ENCODE results near the gene MLST8.

MLST8 gene

GRCh38 chr16:2180962-2181923 is 24.0 kb upstream of the MLST8 start:
- TF ChIP-seq ZNF449 (tag by site-specific recombination; IDR thresholded peaks at IDR 0.05) (peak; percentile 53; the same call in 1 of the 2 replicates), KLF8 (tag by site-specific recombination; IDR thresholded peaks at IDR 0.05) (0 out of 2 replicates have a peak, but pooled peaks have one; percentile 23), ZFP69B (tag by site-specific recombination; IDR thresholded peaks at IDR 0.05) (peak; percentile 91), ZIC2 (tag by site-specific recombination; IDR thresholded peaks at IDR 0.05) (no peak), ZNF184 (tag by site-specific recombination; IDR thresholded peaks at IDR 0.05) (no peak), GLIS1 (tag by site-specific recombination; IDR thresholded peaks at IDR 0.05) (0 out of 2 replicates have a peak, but pooled peaks have one; percentile 19), KLF1 (tag by site-specific recombination; IDR thresholded peaks at IDR 0.05) (peak; percentile 77), ZNF707 (tag by site-specific recombination; IDR thresholded peaks at IDR 0.05) (0 out of 2 replicates have a peak, but pooled peaks have one; percentile 12), OSR2 (tag by site-specific recombination; IDR thresholded peaks at IDR 0.05) (no peak), GLIS2 (tag by site-specific recombination; IDR thresholded peaks at IDR 0.05) (peak; percentile 52), ZBTB26 (tag by site-specific recombination; optimal IDR thresholded peaks at IDR 0.05) (peak; percentile 11), ZNF692 (tag by site-specific recombination; IDR thresholded peaks at IDR 0.05) (peak; percentile 91)
- Histone ChIP-seq H3K4me1 (ENCODE audit: control insufficient read depth, insufficient read depth, low read length) (no peaks in the 10 kb centered on the region), H3K9me3 (ENCODE audit: control insufficient read depth, insufficient read depth, low read depth, low read length) (no peaks in the 10 kb centered on the region), H3K36me3 (ENCODE audit: control insufficient read depth in 2 of 2, insufficient read depth in 1 of 2, low read length in 2 of 2) (peaks cover 0 to 30% of the 10 kb centered on the region in 2 experiments; a peak in 1 of 3 replicates), H3K4me3 (ENCODE audit: low read depth, low read length) (no peak overlapping the region), H3K27ac (ENCODE audit: extremely low read depth, low read depth, low read length) (no peak overlapping the region)
- ChIA-PET POLR2A (interaction anchor here (1.1 to 1.3 kb wide), 2 partner anchors 26 to 30 kb away, joined by 7 to 13 read pairs; partner anchors contain the start of gene TRAF7), CTCF (no interaction called here)

GRCh38 chr16:2181952-2182351 is 23.3 kb upstream of the MLST8 start:
- Histone ChIP-seq H3K9me3 (ENCODE audit: control insufficient read depth, insufficient read depth, low read depth, low read length) (no peaks in the 10 kb centered on the region), H3K36me3 (ENCODE audit: control insufficient read depth in 2 of 2, insufficient read depth in 1 of 2, low read length in 2 of 2) (peaks cover 0 to 24% of the 10 kb centered on the region in 2 experiments; a peak in 1 of 3 replicates), H3K4me1 (ENCODE audit: control insufficient read depth, insufficient read depth, low read length) (no peaks in the 10 kb centered on the region), H3K4me3 (ENCODE audit: low read depth, low read length) (no peak overlapping the region), H3K27ac (ENCODE audit: extremely low read depth, low read depth, low read length) (no peak overlapping the region)
- ChIA-PET CTCF (no interaction called here), POLR2A (interaction anchor here (1.1 to 1.2 kb wide), 2 partner anchors 27 to 31 kb away, joined by 7 read pairs; partner anchors contain the start of gene TRAF7)
- TF ChIP-seq HIC1 (tag by site-specific recombination; IDR thresholded peaks at IDR 0.05) (0 out of 2 replicates have a peak, but pooled peaks have one; percentile 14), ZNF785 (tag by site-specific recombination; IDR thresholded peaks at IDR 0.05) (no peak)

All from HEK293 (cell line).